Femur (tissue), 1 donor: ENCODE results near the gene GABRB1.
"Not testable (repeated sequence)": the region's sequence is repeated elsewhere in the genome, so short reads cannot be mapped to it uniquely, and the experiment has no call there.

Source experiments
- DNase-seq: peaks from one replicate; pipeline ENCODE4 v3.0.0-alpha.2; 2017

The GABRB1 gene

DNA sequence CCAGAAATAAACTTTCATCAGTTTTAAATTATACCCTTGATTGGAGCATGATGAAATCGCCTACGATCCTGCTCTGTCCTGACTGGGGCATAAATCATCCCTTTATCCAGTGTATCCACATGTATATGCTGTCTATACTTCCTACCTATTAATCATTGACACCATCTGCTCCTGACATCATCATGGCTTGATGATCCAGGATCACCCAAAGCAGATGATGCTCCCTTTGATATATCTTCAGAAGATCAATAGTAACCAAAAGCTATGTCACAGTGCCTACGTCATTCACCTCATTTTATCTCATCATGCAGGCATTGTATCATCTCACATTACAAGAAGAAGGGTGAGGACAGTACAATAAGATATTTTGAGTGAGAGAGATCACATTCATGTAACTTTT, 294.7 kb downstream of the GABRB1 start:
- DNase-seq = no peak

DNA sequence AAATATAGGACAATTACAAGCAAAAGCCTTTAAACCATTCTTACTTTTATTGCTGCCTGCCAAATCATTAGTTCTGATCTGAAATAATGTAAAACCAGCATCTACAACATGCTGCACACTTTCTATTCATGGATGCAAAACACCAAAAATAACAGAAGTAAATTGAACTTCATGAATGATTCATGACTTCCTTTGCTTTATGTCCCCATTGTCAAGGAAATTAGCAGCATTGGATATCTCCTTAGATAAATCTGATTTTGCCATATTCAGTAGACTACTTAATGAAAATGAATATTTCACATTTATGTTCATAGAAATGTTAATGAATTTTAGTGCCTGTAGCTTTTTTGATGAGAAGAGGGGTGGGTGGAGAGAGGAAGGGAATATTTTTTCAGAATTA, 299.5 kb downstream of the GABRB1 start:
- DNase-seq = no peak

DNA sequence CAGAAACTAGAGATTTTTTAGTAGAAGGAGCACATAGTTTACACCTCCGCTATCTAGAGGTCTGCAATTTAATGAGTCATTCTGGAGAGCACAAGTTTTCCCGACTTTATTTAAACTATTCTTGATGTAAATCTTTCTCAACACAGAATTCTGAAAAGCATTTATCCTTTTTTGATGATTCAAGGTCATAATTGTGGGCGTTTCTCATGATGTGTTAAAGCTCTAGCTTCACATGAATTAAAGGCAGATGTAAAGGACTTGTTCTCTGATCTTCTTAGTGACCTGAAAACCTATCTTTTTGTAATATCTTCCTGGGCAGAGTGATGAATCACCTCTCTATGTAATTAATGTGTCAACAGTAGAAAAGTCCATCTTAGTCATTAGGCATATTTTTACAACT, 303.3 kb downstream of the GABRB1 start:
- no peak for DNase-seq

DNA sequence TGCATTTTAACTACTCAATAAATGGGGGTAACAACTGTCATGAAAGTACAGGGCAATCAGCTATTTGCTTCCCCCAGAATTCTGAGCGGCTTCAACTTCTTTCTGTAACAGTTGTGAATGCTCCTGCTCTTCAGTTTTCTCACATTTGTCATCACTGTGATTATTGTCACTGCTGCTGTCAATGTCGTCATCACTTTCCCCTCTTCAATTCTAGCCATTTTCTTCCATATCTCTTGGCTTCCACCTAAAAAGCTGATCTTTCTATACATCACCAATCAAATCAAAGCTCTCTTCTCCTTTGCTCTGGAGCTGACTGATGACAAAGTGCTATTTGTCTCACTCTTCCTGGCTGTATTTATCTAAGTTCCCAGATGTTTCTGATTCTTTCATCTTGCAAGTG, 306.5 kb downstream of the GABRB1 start:
- DNase-seq = no peak

DNA sequence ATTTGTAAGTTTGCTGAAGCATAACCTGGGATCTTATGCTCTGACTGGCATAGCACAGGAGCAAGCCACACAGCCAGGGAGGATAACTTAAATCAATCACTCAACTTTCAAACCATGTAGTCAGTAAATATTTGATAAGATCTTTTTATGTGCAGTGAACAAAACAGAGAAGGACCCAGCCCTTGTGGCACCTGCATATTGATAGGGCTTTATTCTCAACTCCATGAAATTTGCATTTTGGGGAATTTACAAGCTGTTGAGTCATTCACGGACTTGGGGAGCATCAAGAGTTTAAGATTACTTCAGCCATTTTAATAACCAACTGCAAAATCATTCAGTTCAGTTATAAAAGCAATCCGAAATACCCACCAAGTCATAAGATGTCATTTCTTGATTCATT, 309.5 kb downstream of the GABRB1 start:
- no peak for DNase-seq

DNA sequence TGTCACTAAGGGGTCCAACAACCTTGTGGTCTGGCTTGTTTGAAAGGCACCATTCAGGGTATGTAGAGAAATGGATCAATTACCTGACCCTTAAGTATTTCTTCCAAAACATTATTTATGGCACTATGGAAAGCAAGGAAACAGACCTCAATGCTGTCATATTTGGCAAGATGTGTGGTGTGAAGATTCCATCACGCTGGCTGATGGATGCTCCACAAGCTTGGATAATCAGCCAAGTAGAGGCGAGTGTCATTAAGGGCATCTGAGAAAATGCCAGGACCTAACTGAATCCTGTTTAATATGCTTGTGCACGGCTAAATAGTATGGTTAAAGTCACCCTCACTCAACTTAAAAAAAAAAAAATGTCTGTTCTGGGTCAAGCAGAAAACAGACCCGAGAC, 311.4 kb downstream of the GABRB1 start:
- DNase-seq = no peak

- DNase-seq = no peak
These were observed 318.0 kb downstream of the GABRB1 start for GRCh38 chr4:47349326-47349725.

DNA sequence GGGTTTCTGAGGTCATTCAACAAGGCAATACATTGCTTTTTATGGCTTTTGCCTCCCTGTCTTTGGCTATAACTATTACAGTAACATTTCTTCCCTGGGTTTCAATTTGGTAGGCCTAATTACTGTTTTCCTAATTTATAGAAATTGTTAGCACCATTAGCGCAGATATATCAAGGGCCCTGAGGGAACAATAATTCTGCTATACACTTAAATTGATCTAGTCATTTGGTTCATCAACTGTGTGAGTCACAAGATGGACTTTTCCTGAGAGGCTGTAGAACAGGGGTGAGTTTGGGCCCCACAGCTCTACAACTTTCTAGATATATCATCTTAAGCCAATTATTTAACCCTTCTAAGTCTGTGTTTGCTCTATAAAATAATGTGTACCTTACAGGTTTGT, 324.2 kb downstream of the GABRB1 start:
- no peak for DNase-seq

- DNase-seq = no peak
These were observed 328.5 kb downstream of the GABRB1 start for GRCh38 chr4:47359891-47360290.

DNA sequence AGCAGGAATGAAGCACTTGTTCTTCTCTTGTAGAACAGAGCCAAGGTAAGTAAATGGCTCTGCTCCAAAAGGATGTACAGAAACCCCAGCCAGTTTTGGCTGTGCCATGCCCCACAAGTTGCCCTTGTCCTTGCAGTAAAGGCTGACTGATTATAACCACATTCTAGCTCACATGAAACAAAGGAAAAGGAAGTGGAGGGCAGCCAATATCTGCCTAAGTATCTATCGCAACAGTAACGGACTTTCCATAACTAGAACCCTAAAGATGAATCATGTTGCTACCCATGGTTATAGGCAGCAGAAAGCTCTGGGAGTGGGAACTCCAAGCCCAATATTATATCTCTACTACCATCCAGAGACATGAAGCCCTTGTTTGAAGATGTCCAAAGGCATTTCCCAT, 336.4 kb downstream of the GABRB1 start:
- no peak for DNase-seq

DNA sequence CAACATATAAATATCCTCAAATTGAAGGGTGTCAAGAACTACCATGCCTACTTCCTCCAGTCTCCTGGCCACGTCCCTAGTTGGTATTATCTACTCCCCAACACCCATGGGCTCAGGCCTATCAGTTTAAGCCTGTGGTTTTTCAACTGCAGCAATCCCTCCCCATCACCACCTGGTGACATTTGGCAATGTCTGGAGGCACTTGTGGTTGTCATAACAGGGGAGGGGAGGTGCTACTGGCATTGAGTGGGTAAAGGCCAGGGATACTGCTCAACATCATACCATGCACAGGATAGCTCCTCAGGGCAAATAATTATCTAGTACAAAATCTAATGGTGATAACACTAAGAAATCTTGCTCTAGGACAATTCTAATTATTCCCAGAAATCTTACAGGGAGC, 336.8 kb downstream of the GABRB1 start:
- DNase-seq = no peak

DNA sequence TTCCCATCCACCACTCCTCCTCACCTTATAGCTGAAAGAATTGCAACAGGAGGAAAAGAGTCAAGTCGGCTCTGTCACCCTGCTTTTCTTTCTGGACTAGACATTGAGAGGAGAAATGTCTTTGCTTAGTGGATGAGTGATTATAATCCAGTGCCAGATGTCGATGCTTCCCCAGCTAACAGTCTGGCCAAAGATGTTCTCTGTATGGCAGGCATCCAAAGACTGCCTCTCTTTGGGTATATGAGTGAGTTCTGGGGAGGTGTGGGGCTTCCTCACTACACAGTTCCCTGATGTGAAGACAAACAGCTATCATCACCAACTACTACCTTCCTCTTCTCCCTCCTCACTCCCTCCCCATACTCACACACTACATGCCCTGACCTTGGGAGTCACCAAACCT, 341.2 kb downstream of the GABRB1 start:
- DNase-seq = no peak

- no peak for DNase-seq
These were observed 341.8 kb downstream of the GABRB1 start for GRCh38 chr4:47373174-47373573.

- no peak for DNase-seq
These were observed 342.3 kb downstream of the GABRB1 start for GRCh38 chr4:47373709-47374108.

- DNase-seq = no peak
These were observed 343.1 kb downstream of the GABRB1 start for GRCh38 chr4:47374477-47374876.

DNA sequence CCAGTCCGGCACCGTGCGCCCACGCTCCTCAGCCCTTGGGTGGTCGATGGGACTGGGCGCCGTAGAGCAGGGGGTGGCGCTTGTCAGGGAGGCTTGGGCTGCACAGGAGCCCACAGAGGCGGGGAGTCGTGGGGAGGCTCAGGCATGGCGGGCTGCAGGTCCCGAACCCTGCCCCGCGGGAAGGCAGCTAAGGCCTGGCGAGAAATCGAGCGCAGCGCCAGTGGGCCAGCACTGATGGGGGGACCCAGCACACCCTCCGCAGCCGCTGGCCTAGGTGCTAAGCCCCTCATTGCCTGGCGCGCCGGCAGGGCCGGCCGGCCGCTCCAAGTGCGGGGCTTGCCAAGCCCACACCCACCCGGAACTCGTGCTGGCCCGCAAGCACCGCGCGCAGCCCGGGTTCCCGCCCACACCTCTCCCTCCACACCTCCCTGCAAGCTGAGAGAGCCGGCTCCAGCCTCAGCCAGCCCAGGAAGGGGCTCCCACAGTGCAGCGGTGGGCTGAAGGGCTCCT, 346.7 kb downstream of the GABRB1 start:
- not testable (repeated sequence) for DNase-seq

GRCh38 chr4:47381172-47381571, 349.8 kb downstream of the GABRB1 start:
- no peak for DNase-seq

GRCh38 chr4:47382846-47383360, 351.5 kb downstream of the GABRB1 start:
- no peak for DNase-seq

- DNase-seq = no peak
These were observed 352.6 kb downstream of the GABRB1 start for GRCh38 chr4:47383829-47384427.

DNA sequence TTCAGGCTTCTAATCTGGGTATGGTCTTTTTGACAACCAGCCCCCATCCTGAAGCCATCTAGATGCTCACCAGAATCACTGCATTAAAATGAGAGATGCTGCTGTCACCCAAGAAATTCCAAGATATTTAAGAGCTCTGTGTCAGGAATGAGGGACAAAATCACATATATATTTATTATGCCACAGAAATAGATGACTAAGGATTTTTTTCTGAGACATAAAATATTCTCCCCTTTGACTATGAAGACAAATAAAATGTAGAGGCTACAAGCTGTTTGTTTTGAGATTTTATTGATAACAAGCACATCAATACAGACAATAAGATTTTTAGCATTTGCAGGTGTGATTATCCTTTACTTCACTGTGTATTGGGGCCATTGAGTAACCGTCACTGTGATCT, 354.8 kb downstream of the GABRB1 start:
- no peak for DNase-seq

DNA sequence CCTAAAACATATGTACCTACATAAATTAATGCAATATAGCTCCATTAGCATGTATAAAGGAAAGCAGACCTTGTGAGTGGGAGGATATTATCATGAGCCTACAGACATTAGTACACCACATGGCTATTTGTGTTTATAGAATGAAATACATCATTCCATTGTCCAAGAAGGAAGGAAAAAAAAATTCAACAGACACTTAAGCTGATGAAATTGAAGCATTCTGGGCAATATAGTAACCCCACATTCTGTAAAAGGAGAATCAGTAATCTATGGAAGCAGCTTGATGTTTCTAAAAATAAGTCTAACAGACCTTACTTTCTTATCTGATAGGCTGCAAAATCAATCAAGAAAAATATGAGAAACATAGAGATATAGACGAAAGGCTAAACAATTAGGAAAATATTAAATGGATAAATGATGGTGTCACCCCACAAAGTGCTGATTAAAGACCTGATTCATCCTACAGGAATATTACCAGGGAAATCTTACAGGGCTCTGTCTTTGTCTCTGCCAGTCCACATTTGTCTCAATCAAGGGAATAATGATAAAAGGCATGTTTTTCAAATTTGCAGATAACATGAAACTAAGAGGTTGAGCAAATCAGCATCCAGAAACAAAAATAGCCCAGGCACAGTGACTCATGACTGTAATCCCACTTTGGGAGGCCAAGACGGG, 355.3 kb downstream of the GABRB1 start:
- DNase-seq = no peak

DNA sequence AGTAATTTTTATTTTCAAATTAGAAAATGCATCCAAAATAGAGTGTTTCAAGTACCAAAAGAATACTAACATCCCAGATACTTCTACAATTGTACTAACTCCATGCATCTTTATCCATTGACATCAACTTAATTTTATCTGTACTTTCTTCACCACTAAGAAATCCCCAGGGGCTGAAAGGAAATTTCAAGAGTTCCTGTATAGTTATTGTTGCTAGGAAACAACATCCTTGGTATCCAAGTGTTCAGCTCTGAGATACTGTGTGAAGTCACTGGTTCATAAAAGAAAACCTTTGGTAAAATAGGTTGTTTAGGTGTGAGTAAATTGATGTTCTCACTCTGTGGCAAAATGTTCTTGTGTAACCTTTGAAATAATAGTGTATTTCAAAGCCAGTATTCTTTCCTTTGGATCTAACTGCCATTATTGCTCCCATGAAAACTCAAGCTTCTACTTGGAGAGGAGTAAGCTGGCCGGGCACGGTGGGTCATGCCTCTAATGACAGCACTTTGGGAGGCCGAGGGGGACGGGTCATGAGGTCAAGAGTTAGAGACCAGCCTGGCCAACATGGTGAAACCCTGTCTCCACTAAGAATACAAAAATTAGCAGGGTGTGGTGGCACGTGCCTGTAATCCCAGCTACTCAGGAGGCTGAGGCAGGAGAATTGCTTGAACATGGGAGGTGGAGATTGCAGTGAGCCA, 359.2 kb downstream of the GABRB1 start:
- DNase-seq = no peak

GRCh38 chr4:47391256-47391655, 359.9 kb downstream of the GABRB1 start:
- no peak for DNase-seq

GRCh38 chr4:47406408-47406807, 375.0 kb downstream of the GABRB1 start:
- no peak for DNase-seq
